Esophagus squamous epithelium (tissue), 4 donors: Measurements from ENCODE around the gene VAV3.

Experiments
- POLR2A ChIP-seq, 4 donors: fragments of 450-650 bp; IDR thresholded peaks; one replicate each; pipeline ENCODE4 v1.6.1; 2017; ENCODE audit warnings: antibody characterized with exemption in 4 of 4, mild to moderate bottlenecking in 4 of 4, moderate library complexity in 3 of 4
- TF ChIP-seq, protein P1 (sequence below), 6 experiments: fragments of 450-650 bp in 4 of 6; fragments of 200-600 bp in 2 of 6; sonication (generic) in 2 of 6; IDR thresholded peaks; one replicate each; pipeline ENCODE4 v1.5.1; 2016 to 2019; ENCODE audit warnings: antibody characterized with exemption in 6 of 6, mild to moderate bottlenecking in 4 of 6, moderate library complexity in 4 of 6

DNA sequence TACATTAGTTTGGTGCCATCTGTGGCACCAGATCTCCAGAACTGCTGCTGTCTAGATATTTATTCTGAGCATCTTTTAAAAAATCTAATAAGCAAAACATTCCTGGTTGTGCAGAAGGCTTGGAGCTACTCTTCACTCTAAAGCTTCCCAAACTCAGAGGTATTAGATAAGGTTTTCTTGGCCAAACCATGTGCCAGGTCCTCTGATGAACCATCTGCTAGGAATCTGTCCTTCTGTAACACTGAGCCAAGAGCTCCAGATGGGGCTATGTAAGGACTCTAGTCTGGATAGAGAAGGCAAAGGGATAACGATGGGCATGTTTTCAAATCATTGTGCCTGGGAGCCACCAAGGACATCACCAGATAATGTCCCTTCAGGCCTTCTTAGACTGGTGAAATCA is 413.5 kb downstream of the VAV3 start:
- TF ChIP-seq, protein P1, sequence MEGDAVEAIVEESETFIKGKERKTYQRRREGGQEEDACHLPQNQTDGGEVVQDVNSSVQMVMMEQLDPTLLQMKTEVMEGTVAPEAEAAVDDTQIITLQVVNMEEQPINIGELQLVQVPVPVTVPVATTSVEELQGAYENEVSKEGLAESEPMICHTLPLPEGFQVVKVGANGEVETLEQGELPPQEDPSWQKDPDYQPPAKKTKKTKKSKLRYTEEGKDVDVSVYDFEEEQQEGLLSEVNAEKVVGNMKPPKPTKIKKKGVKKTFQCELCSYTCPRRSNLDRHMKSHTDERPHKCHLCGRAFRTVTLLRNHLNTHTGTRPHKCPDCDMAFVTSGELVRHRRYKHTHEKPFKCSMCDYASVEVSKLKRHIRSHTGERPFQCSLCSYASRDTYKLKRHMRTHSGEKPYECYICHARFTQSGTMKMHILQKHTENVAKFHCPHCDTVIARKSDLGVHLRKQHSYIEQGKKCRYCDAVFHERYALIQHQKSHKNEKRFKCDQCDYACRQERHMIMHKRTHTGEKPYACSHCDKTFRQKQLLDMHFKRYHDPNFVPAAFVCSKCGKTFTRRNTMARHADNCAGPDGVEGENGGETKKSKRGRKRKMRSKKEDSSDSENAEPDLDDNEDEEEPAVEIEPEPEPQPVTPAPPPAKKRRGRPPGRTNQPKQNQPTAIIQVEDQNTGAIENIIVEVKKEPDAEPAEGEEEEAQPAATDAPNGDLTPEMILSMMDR (IDR thresholded peaks at IDR 0.05): no peak
- TF ChIP-seq POLR2A (IDR thresholded peaks at IDR 0.05): no peak
